K562 (cell line): ENCODE data around the gene RGS19.

Experiments
- CBX5 ChIP-seq: IDR thresholded peaks from 2 replicates; pipeline ENCODE4 v1.6.1; 2014; ENCODE audit warnings: low read depth, borderline replicate concordance
- EGR1 ChIP-seq: fragments of 450-650 bp; conservative IDR thresholded peaks from 2 replicates; pipeline ENCODE4 v1.6.1; 2017; ENCODE audit warnings: mild to moderate bottlenecking
- NBN ChIP-seq: fragments of 450-650 bp; IDR thresholded peaks from 2 replicates; pipeline ENCODE4 v1.6.1; 2016; ENCODE audit warnings: low read depth, mild to moderate bottlenecking
- NFATC3 ChIP-seq: fragments of 450-650 bp; IDR thresholded peaks from 2 replicates; pipeline ENCODE4 v1.6.1; 2017; ENCODE audit warnings: mild to moderate bottlenecking
- ZC3H8 ChIP-seq: fragments of 450-650 bp; IDR thresholded peaks from 2 replicates; pipeline ENCODE4 v1.6.1; 2017
- ZNF644 ChIP-seq: fragments of 200-800 bp; sonication (Bioruptor generic); IDR thresholded peaks from 2 replicates; pipeline ENCODE4 v1.6.1; 2016; ENCODE audit warnings: low read depth, missing genetic modification characterization, missing compliant biosample characterization
- TF ChIP-seq, protein P1 (sequence below), 3 experiments: IDR thresholded peaks in 2 of 3; conservative IDR thresholded peaks in 1 of 3; 2 replicates each; pipeline ENCODE4 v1.5.1; 2011 to 2012; ENCODE audit warnings: low read length in 3 of 3, mild to moderate bottlenecking in 3 of 3, control low read depth in 2 of 3, improper control_type of control experiment in 1 of 3, inconsistent platforms in 1 of 3, low read depth in 1 of 3, mixed read lengths in 1 of 3, moderate library complexity in 1 of 3; ENCODE audit not compliant: insufficient read depth in 2 of 3

GRCh38 chr20:64031822-64032314 is 47.5 kb downstream of the RGS19 start:
- TF ChIP-seq CBX5 (no peak), NFATC3 (no peak), ZNF644 (no peak), EGR1 (no peak), ZC3H8 (no peak), NBN (no peak)
- TF ChIP-seq, protein P1, sequence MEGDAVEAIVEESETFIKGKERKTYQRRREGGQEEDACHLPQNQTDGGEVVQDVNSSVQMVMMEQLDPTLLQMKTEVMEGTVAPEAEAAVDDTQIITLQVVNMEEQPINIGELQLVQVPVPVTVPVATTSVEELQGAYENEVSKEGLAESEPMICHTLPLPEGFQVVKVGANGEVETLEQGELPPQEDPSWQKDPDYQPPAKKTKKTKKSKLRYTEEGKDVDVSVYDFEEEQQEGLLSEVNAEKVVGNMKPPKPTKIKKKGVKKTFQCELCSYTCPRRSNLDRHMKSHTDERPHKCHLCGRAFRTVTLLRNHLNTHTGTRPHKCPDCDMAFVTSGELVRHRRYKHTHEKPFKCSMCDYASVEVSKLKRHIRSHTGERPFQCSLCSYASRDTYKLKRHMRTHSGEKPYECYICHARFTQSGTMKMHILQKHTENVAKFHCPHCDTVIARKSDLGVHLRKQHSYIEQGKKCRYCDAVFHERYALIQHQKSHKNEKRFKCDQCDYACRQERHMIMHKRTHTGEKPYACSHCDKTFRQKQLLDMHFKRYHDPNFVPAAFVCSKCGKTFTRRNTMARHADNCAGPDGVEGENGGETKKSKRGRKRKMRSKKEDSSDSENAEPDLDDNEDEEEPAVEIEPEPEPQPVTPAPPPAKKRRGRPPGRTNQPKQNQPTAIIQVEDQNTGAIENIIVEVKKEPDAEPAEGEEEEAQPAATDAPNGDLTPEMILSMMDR (IDR thresholded peaks at IDR 0.05 in 2 of 3, conservative IDR thresholded peaks at IDR 0.05 in 1 of 3; ENCODE audit: insufficient read depth in 2 of 3, low read depth in 1 of 3, low read length in 3 of 3): no peak
